Left cardiac atrium (tissue), 2 donors: Measurements from ENCODE around the gene FAM163B. TPM values are rescaled to one million over a fixed set of nuclear protein-coding genes. Genes with fewer than 3 reads are reported as not detected.

ENCODE experiments used
- total RNA-seq, 2 donors: library from RNA; stranded (reverse); fragmentation: NEBNext Ultra II Directional; extraction: Animal tissue kit (Norgen Biotek cat#: 25700); gene quantifications; one replicate each; pipeline ENCODE4 v1.2.1, GENCODE V29; 2021
- donor health status: DM: no; HTN: yes; CAD: no; lungs with severe emphysema.
- donor health status: DM: yes; HTN: yes; CAD: no.

Gene FAM163B
- total RNA-seq, 2 donors from 2014 or later: 0.37 TPM; not detected in 1

Other genes starting within 250 kb of the FAM163B start
- 100 to 1,000 TPM in 1 of 2 donors, 10 to 100 TPM in 1; 95.4 to 127 TPM for gene SURF4, start 233.3 kb downstream of the FAM163B start, total RNA-seq
- gene STKLD1, start 233.0 kb downstream of the FAM163B start, total RNA-seq: 1 to 10 TPM in 1 of 2 donors, under 1 TPM in 1; 0.77 to 1.1 TPM
- 10 to 100 TPM; 12.2 to 12.6 TPM for gene REXO4, start 191.4 kb downstream of the FAM163B start, total RNA-seq
- 1 to 10 TPM; 2.0 to 2.3 TPM for gene ADAMTS13, start 187.0 kb downstream of the FAM163B start, total RNA-seq
- 10 to 100 TPM in 1 of 2 donors, 1 to 10 TPM in 1; 9.6 to 13.0 TPM for gene CACFD1, start 149.4 kb downstream of the FAM163B start, total RNA-seq
- 1 to 10 TPM; 4.3 to 7.4 TPM for gene SLC2A6, start 130.3 kb downstream of the FAM163B start, total RNA-seq
- gene MYMK, start 84.4 kb downstream of the FAM163B start, total RNA-seq: not detected
- 10 to 100 TPM; 13.9 to 16.7 TPM for gene ADAMTSL2, start 74.7 kb downstream of the FAM163B start, total RNA-seq
- gene DBH, start 27.0 kb upstream of the FAM163B start, total RNA-seq: not detected
- 1 to 10 TPM in 1 of 2 donors, under 1 TPM in 1; 0.88 to 1.4 TPM for gene SARDH, start 129.0 kb upstream of the FAM163B start, total RNA-seq